ENCODE data around the gene CGB1. TPM values are rescaled to one million over a fixed set of nuclear protein-coding genes. Genes with fewer than 3 reads are reported as not detected.
"Not testable (repeated sequence)": the region's sequence is repeated elsewhere in the genome, so short reads cannot be mapped to it uniquely, and the experiment has no call there.

The CGB1 gene
- polyA plus RNA-seq, 2 of the 4 experiments (the other 2 are of a cell fraction): 0.13 TPM; not detected in 1

DNA sequence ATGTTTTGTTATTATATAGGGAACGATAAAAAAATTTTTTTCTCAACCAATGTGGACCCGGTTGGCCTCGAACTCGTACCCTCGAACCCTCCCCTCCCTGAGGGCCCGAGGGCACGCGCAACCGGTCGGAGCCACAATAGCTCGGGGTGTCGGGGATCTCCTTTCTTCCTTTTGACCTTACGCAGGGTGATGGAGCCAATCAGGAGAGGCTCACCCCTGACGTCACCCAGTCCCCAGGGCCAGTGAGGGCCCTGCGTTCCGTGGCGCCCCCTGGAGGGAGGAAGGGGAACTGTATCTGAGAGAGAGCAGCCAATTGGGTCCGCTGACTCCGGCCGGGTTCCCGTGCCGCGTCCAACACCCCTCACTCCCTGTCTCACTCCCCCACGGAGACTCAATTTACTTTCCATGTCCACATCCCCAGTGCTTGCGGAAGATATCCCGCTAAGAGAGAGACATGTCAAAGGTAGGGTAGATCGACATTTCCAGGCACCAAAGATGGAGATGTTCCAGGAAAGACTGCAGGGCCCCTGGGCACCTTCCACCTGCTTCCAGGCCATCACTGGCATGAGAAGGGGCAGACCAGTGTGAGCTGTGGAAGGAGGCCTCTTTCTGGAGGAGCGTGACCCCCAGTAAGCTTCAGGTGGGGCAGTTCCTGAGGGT is 4.9 kb downstream of the CGB1 start, which contains the start of gene CGB2:
Gene CGB2 (plus strand): TSS at position 249 of the 660 bp plus-strand sequence. CDS start 206 bp downstream, at position 455.
- H3K4me2 ChIP-seq, POLR2A ChIA-PET, H3K9me3 ChIP-seq, H3K27ac ChIP-seq, H3K4me3 ChIP-seq, H3K4me1 ChIP-seq, FAIRE-seq: not testable (repeated sequence)
- ATAC-seq (peak in 1 of 2 experiments; percentile 83; a peak in 3 of 6 replicates), DNase-seq (ENCODE audit: low read depth in 1 of 2, low spot score in 1 of 2) (peak in 1 of 2 experiments; percentile 69)
- peak; percentile 35; the same call in 1 of the 3 replicates for TF ChIP-seq CTCF (IDR thresholded peaks at IDR 0.05)
- peak; percentile 12; the same call in 1 of the 2 replicates for TF ChIP-seq SREBF2 (IDR thresholded peaks at IDR 0.05)
- WGBS (ENCODE audit: missing lambda C conversion rate): 52% methylated on average over 28 of the region's 28 CpGs
- CTCF ChIA-PET: interaction anchor here (0.6 to 1.4 kb wide), 5 partner anchors 32 to 76 kb away, joined by 3 to 7 read pairs (median 3); partner anchors contain the start of genes GYS1 and RUVBL2

- FAIRE-seq; H3K4me2 ChIP-seq; ATAC-seq; H3K9me3 ChIP-seq; POLR2A ChIA-PET; H3K27ac ChIP-seq; CTCF ChIA-PET; H3K4me1 ChIP-seq; H3K4me3 ChIP-seq; DNase-seq (ENCODE audit: low read depth in 1 of 2, low spot score in 1 of 2): not testable (repeated sequence)
- WGBS (ENCODE audit: missing lambda C conversion rate): 83% methylated on average over 4 of the region's 8 CpGs
These were observed 6.4 kb downstream of the CGB1 start for GRCh38 chr19:49030323-49030722.

DNA sequence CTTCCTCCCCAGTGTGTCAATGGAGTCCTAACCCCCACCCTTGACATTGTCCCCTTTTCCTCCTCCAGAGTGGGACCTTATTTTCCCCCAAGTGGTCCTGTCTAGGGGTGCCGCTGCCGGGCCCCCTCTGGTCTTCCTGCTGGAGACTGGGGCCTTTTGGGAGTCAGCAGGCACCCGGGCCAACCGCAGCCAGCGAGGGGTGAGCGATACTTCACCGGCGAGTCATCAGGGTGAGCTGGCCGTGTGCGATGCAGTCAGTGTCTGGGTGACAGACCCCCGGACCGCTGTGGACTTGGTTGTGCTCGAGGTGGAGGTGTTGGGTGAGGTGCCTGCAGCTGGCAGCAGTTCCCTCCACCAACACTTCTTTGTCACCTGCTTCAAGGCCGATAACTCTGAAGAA is 6.9 kb downstream of the CGB1 start:
- FAIRE-seq; POLR2A ChIA-PET; CTCF ChIA-PET; DNase-seq (ENCODE audit: low read depth in 1 of 2, low spot score in 1 of 2); H3K4me2 ChIP-seq; H3K4me3 ChIP-seq; H3K9me3 ChIP-seq; H3K4me1 ChIP-seq: not testable (repeated sequence)
- peak overlapping the region; percentile 21 to 56; a peak in 3 of 6 replicates for H3K27ac ChIP-seq
- WGBS (ENCODE audit: missing lambda C conversion rate): 41% methylated on average over 4 of the region's 14 CpGs
- peak; percentile 12 to 59; a peak in 2 of 6 replicates for ATAC-seq

GRCh38 chr19:49028686-49029085 is 8.0 kb downstream of the CGB1 start:
- 82% methylated on average over 9 of the region's 9 CpGs for WGBS (ENCODE audit: missing lambda C conversion rate)
- ChIA-PET POLR2A (interaction anchor here (0.6 kb wide), 1 partner anchor 150 kb away, joined by 3 read pairs; no protein-coding TSS in a partner anchor), CTCF (interaction anchor here (1.1 kb wide), 1 partner anchor 29 kb away, joined by 3 read pairs; no protein-coding TSS in a partner anchor)
- FAIRE-seq; DNase-seq (ENCODE audit: low read depth in 1 of 2, low spot score in 1 of 2); H3K4me1 ChIP-seq; H3K27ac ChIP-seq; H3K9me3 ChIP-seq; H3K4me3 ChIP-seq; H3K4me2 ChIP-seq; ATAC-seq: not testable (repeated sequence)

GRCh38 chr19:49025599-49025998 is 11.1 kb downstream of the CGB1 start:
- DNase-seq (ENCODE audit: low read depth in 1 of 2, low spot score in 1 of 2); H3K4me2 ChIP-seq; FAIRE-seq; H3K4me3 ChIP-seq; H3K4me1 ChIP-seq; POLR2A ChIA-PET; CTCF ChIA-PET; H3K9me3 ChIP-seq: not testable (repeated sequence)
- peak overlapping the region in 1 of 2 experiments; percentile 41; a peak in 1 of 6 replicates for H3K27ac ChIP-seq
- 59% methylated on average over 17 of the region's 23 CpGs for WGBS (ENCODE audit: missing lambda C conversion rate)
- peak in 1 of 2 experiments; percentile 41; a peak in 3 of 6 replicates for ATAC-seq

DNA sequence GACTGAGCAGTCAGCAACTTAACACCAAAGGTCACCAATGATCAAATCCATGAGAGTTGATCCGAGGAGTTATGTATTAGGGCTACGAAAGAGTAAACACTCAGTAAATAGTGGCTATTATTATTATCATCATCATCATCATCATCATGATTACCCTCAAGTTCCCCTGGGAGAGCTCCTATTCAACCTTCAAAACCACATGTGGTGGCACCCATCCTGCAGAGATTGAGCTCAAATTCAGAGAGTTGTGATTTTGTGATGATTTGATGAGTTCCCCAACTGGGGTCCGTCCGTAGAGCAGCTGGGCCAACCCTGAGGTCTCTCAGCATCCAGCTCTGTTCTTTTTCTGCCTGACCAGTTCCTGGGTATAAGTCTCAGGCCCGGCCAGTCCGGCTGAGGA is 11.6 kb downstream of the CGB1 start:
- CTCF ChIA-PET; FAIRE-seq; H3K4me2 ChIP-seq; POLR2A ChIA-PET; H3K4me1 ChIP-seq; H3K9me3 ChIP-seq; H3K4me3 ChIP-seq; H3K27ac ChIP-seq; ATAC-seq; DNase-seq (ENCODE audit: low read depth in 1 of 2, low spot score in 1 of 2): not testable (repeated sequence)
- 87% methylated on average over 4 of the region's 6 CpGs for WGBS (ENCODE audit: missing lambda C conversion rate)

- H3K9me3 ChIP-seq; ATAC-seq; DNase-seq (ENCODE audit: low read depth in 1 of 2, low spot score in 1 of 2); CTCF ChIA-PET; H3K4me1 ChIP-seq; FAIRE-seq; H3K4me3 ChIP-seq; POLR2A ChIA-PET; H3K27ac ChIP-seq; H3K4me2 ChIP-seq: not testable (repeated sequence)
- 77% methylated on average over 7 of the region's 15 CpGs for WGBS (ENCODE audit: missing lambda C conversion rate)
These were observed 12.5 kb downstream of the CGB1 start, which contains the start of gene CGB3 for GRCh38 chr19:49024233-49024632. Gene CGB3 (minus strand): TSS chr19:49024333. CDS start chr19:49023971, 362 bp downstream.
